ENCODE measurements around the gene PAPPA.

GRCh38 chr9:116209414-116210116 is 56.0 kb downstream of the PAPPA start:
- TF ChIP-seq POLR2A (IDR thresholded peaks at IDR 0.05; ENCODE audit: low read depth), result no peak
- TF ChIP-seq EP300 (IDR thresholded peaks at IDR 0.05), result no peak

Measured in esophagus muscularis mucosa (tissue), 2 donors.